Activated CD8-positive, alpha-beta T cell treated with anti-CD3 and anti-CD28 coated beads for 36 hours (primary cell): Measurements from ENCODE around the gene AOPEP. TPM values are rescaled to one million over a fixed set of nuclear protein-coding genes. Genes with fewer than 3 reads are reported as not detected.

ENCODE experiments used
- ATAC-seq: fragments of 200-7000 bp; cut with Tn5 transposase; one replicate; pipeline ENCODE4 v1.10.0; 2021; ENCODE audit warnings: mild to moderate bottlenecking, moderate library complexity
- CTCF ChIA-PET: fragments of 350-600 bp; sonication (Branson Sonifier 250); formaldehyde crosslinking; loops from one replicate; lab custom pipeline; 2021; ENCODE audit warnings: antibody characterized with exemption; lab: Charles Lee
- POLR2A ChIA-PET: fragments of 350-600 bp; sonication (Branson Sonifier 250); formaldehyde crosslinking; loops from one replicate; lab custom pipeline; 2021; ENCODE audit warnings: antibody characterized with exemption; lab: Charles Lee
- DNase-seq: peaks from one replicate; pipeline ENCODE4 v3.0.0-alpha.2; 2020
- H3K27ac Mint-ChIP-seq: one replicate; pipeline ENCODE4 v1.8.0; 2021; ENCODE audit warnings: mild to moderate bottlenecking, mixed read lengths
- H3K27me3 Mint-ChIP-seq: one replicate; pipeline ENCODE4 v1.8.0; 2021; ENCODE audit warnings: mixed read lengths
- H3K36me3 Mint-ChIP-seq: one replicate; pipeline ENCODE4 v1.8.0; 2021; ENCODE audit warnings: low read depth, mixed read lengths
- H3K4me1 Mint-ChIP-seq: one replicate; pipeline ENCODE4 v1.8.0; 2021; ENCODE audit warnings: low read depth, mixed read lengths
- H3K4me3 Mint-ChIP-seq: one replicate; pipeline ENCODE4 v1.8.0; 2021; ENCODE audit warnings: mild to moderate bottlenecking, moderate library complexity, mixed read lengths
- H3K9me3 Mint-ChIP-seq: one replicate; pipeline ENCODE4 v1.8.0; 2021; ENCODE audit warnings: mixed read lengths
- intact Hi-C: fragments of 100-400 bp; cut with micrococcal nuclease; formaldehyde crosslinking; loops from one replicate; pipeline ENCODE4 v1.10.0; 2022
- total RNA-seq, 2 experiments: library from RNA; stranded (reverse); gene quantifications; one replicate each; pipeline ENCODE4 v1.2.3, GENCODE V29; 2021
- TF ChIP-seq, protein P1 (sequence below): fragments of 200-600 bp; IDR thresholded peaks from one replicate; pipeline ENCODE4 v1.8.0; 2022; ENCODE audit warnings: antibody characterized with exemption, mild to moderate bottlenecking

Gene AOPEP
- total RNA-seq, 2 experiments from 2014 or later, result 7.1 to 8.7 TPM

DNA sequence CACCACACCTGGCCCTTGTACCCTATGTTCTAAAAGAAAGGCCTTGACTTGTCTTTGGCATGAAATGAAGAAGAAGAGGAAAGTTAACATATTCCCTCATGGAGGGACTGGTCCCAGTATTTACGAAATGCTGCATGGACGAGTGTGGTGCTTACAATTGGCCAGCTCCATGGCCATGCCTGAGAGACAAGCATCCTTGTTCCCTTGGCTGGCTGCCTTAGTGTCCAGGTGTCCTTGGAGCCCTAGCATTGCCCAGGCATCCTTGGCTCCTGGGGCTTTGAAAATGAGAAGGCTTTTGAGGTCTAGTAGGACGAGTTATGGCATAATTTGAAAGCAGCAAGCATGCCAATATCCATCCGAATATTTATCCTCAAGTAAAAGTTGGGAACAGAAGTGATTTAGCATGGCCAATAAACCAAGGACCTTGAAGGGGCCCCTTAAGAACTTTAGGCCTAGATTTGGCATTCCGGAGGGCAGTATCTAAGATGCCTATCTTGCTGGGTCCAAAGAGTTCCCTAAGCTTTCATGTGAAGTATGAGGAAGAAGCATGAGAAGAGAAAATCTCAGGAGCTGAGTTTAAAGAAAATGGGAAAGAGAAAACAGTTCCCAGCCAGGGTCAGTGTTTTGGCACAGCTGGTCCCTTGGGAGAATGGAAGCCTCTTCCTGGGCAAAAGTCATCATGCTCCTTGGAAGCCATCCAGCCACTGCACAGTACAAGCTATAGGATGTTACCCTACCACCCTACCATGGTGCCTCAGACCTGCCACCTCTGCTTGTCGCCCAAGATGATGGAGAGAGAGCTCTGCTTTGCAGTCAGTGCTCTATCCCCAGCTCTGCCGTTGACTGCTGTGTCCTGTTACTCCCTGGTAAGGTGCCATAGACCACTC lies 91.0 kb downstream of the AOPEP start:
- Mint-ChIP-seq H3K36me3 (peaks cover 5% of the 10 kb centered on the region), H3K4me3 (no peak overlapping the region), H3K9me3 (no peaks in the 10 kb centered on the region), H3K27me3 (no peaks in the 10 kb centered on the region), H3K4me1 (peaks cover 7% of the 10 kb centered on the region), H3K27ac (no peak overlapping the region)
- TF ChIP-seq, protein P1, sequence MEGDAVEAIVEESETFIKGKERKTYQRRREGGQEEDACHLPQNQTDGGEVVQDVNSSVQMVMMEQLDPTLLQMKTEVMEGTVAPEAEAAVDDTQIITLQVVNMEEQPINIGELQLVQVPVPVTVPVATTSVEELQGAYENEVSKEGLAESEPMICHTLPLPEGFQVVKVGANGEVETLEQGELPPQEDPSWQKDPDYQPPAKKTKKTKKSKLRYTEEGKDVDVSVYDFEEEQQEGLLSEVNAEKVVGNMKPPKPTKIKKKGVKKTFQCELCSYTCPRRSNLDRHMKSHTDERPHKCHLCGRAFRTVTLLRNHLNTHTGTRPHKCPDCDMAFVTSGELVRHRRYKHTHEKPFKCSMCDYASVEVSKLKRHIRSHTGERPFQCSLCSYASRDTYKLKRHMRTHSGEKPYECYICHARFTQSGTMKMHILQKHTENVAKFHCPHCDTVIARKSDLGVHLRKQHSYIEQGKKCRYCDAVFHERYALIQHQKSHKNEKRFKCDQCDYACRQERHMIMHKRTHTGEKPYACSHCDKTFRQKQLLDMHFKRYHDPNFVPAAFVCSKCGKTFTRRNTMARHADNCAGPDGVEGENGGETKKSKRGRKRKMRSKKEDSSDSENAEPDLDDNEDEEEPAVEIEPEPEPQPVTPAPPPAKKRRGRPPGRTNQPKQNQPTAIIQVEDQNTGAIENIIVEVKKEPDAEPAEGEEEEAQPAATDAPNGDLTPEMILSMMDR, result no peak
- intact Hi-C loops, result no loop called here
- POLR2A ChIA-PET, result no interaction called here
- CTCF ChIA-PET, result interaction anchor here (1.4 kb wide), 1 partner anchor 17 kb away, joined by 3 read pairs; no protein-coding TSS in a partner anchor
- no peak for ATAC-seq
- DNase-seq, result no peak

DNA sequence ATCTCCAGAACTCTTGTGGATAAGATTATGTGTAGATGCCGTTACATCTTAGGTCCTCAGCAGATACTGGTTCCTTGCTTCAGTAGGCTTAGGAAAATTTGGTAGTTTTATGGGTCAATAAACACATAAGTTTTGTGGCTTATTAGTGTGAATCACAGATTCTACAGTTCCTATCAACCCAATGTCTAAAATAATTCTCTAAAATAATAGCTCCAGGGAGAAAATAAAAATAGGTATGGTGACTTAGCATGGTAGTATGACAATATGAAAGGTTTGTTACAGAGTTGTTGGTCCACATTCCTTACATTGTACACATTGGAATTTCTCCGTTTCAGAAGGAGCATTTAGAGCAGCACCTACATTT lies 91.7 kb downstream of the AOPEP start:
- no peak overlapping the region for H3K4me3 Mint-ChIP-seq
- DNase-seq, result no peak
- peaks cover 7% of the 10 kb centered on the region for H3K4me1 Mint-ChIP-seq
- intact Hi-C loops, result no loop called here
- TF ChIP-seq, protein P1, result no peak
- ATAC-seq, result no peak
- H3K27ac Mint-ChIP-seq, result no peak overlapping the region
- POLR2A ChIA-PET, result no interaction called here
- H3K9me3 Mint-ChIP-seq, result no peaks in the 10 kb centered on the region
- no peaks in the 10 kb centered on the region for H3K27me3 Mint-ChIP-seq
- peaks cover 5% of the 10 kb centered on the region for H3K36me3 Mint-ChIP-seq
- CTCF ChIA-PET, result interaction anchor here (1.0 to 1.4 kb wide), 2 partner anchors 16 to 313 kb away, joined by 3 read pairs; no protein-coding TSS in a partner anchor

DNA sequence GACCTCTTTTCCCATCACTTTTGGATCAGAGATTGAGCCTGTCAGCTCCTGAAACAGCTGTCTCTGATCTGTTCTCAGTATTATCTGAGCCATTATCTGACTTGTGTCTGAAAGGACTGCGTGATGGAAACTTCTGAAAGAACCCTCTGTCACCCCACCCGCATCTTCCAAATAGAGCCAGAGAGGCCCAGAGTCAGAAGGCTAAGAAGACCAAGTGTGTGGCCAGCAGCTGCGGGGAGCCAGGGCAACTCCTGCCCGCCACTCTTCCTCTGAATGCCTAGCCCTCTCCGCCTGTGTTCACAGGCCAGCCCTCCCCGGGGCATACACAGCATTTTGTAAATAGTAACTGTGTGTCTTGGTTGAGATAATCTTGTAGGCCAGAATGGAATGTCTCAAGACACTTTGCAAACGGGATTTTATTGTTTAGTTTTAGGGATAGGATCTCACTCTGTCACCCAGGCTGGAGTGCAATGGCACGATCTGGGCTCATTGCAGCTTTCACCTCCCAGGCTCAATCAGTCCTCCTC lies 92.7 kb downstream of the AOPEP start:
- POLR2A ChIA-PET, result no interaction called here
- Mint-ChIP-seq H3K27ac (no peak overlapping the region), H3K4me3 (no peak overlapping the region), H3K4me1 (peaks cover 7% of the 10 kb centered on the region), H3K9me3 (no peaks in the 10 kb centered on the region), H3K36me3 (peaks cover 5% of the 10 kb centered on the region), H3K27me3 (no peaks in the 10 kb centered on the region)
- CTCF ChIA-PET, result interaction anchor here (1.0 kb wide), 1 partner anchor 312 kb away, joined by 3 read pairs; no protein-coding TSS in a partner anchor
- TF ChIP-seq, protein P1, result no peak
- DNase-seq, result no peak
- intact Hi-C loops, result no loop called here
- no peak for ATAC-seq

DNA sequence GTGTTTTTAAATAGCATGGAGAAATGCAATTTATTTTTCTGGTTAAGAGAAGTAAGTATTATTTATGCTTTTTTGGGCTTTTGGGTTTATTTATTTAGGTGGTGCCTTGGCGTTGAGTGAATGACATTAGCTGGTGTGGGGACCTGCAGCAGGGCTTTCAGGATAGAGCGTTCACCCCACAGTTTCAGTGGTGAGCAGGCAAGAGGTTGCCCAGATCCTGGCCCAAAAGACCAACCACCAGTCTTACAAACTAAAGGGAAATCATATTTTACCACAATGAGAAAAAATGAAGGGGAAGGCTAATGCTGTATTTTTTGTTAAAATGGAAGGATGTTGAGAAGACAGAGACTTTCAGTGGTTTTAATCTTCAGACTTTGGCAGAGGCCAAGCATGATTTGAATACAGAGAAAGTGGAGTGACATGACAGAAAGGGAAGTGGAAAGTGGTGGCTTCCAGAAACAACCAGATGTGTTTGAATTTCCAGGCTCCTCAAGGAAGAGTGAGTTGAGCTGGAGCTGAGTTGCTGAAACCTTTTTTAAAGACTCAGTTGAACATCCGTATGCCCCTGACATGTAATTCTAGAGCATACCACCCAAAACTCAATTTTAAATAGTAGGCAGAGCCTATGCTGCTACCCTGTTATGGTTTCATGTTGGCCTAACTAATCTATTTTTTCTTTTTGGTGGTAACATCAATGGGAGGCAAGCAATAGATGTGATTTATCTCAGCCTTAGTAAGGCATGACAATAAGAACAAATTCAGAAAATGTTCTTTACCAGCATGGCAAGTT lies 94.8 kb downstream of the AOPEP start:
- no peaks in the 10 kb centered on the region for H3K9me3 Mint-ChIP-seq
- no peak overlapping the region for H3K27ac Mint-ChIP-seq
- ChIA-PET POLR2A (no interaction called here), CTCF (no interaction called here)
- intact Hi-C loops, result no loop called here
- H3K4me3 Mint-ChIP-seq, result no peak overlapping the region
- ATAC-seq (peak; percentile 20), DNase-seq (no peak)
- H3K27me3 Mint-ChIP-seq, result no peaks in the 10 kb centered on the region
- TF ChIP-seq, protein P1, result no peak
- peaks cover 6% of the 10 kb centered on the region for H3K36me3 Mint-ChIP-seq
- peaks cover 7% of the 10 kb centered on the region for H3K4me1 Mint-ChIP-seq
